GM23248 (cell line): ENCODE measurements around the gene CLCN4.

Experiments used
- EZH2 ChIP-seq: fragments of 200-600 bp; sonication (generic); IDR thresholded peaks from 2 replicates; pipeline ENCODE4 v1.6.1; 2018; ENCODE audit warnings: antibody characterized with exemption, mild to moderate bottlenecking; ENCODE audit not compliant: insufficient read depth, poor library complexity, severe bottlenecking
- EZH2phosphoT487 ChIP-seq: fragments of 200-600 bp; sonication (generic); IDR thresholded peaks from 2 replicates; pipeline ENCODE4 v1.6.1; 2018; ENCODE audit warnings: antibody characterized with exemption, moderate library complexity, mild to moderate bottlenecking, low read depth; ENCODE audit not compliant: insufficient read depth

DNA sequence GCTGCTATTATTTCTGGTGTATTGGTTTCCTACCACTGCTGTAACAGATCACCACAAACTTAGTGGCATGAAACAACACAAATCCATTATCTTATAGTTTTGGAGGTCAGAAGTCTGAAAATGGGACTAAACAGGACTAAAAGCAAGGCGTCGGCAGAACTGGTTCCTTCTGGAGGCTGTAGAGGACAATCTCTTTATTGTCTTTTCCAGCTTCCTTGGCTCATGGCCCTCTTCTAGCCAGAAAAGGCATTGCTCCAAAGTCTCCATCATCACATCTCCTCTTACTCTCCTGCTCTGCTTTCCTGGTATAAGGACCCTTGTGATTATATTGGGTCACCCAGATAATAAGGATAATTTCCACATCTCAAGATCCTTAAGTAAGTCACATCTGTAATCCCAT, 121.9 kb downstream of the CLCN4 start:
- no peak for TF ChIP-seq EZH2
- TF ChIP-seq EZH2phosphoT487 = no peak
